Stimulated activated naive CD8-positive, alpha-beta T cell treated with anti-CD3 and anti-CD28 coated beads, Interleukin-15, Interleukin-2, amounts not matched to agents 100 U/mL and 50 U/mL, for 24 hours (primary cell): Measurements from ENCODE around the gene AOPEP.

ENCODE experiments used
- ATAC-seq: fragments of 150-1000 bp; cut with Tn5 transposase; one replicate; pipeline ENCODE4 v1.10.0; 2021
- DNase-seq: peaks from one replicate; pipeline ENCODE4 v3.0.0; 2021

AOPEP gene

DNA sequence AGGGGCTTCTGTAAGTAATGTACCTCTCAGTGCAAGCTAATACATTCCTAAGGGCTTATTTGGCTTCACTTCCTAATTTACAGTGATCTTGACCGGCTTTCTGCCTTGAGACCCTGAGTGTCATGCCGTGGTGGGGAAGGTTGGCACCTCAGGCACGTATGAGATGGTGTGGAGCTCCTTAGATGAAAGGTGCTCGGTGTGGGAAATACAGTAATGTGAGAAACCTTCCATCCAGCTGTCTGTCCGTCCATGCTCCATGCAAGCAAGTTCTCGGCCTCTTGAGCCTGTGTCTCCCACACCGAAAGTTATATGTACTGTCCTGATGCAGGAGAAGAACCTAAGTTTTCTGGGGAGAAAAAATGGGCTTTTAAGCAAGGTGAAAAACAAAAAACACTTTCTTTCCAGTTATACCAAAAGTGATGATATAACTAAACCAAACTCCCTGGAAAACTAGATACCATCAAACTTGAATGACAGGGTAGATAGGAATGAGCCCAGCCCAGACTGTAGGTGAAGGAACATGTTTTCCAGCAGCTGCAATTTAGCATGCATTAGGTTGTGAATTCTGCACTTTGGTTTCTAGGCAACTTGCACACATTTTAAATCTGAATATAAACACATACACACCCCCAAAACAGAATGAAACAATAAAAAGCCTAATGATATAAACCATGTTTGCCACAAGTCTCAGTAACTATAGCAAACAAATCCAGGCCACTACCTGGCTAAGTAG, 311.5 kb downstream of the AOPEP start:
- DNase-seq: no peak
- no peak for ATAC-seq

DNA sequence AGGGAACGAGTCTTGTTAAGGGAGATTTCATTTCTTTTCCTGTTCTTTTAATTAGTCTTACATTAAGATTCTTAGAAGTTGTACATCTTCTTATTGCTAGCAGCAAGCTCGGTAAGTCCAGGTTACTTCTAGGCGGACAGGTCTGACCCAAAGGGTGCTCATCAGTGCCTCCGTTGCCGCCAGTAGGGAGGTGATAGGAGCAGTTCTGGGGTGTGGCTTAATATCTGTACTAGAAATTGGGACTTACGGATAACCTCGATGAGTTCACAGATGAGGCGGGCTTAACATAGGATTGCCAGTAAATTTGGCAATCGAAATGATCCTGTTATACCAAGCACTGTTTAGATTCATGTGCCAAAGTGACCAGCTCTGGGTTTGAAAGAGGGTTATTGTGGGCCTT, 312.2 kb downstream of the AOPEP start:
- DNase-seq: no peak
- no peak for ATAC-seq

DNA sequence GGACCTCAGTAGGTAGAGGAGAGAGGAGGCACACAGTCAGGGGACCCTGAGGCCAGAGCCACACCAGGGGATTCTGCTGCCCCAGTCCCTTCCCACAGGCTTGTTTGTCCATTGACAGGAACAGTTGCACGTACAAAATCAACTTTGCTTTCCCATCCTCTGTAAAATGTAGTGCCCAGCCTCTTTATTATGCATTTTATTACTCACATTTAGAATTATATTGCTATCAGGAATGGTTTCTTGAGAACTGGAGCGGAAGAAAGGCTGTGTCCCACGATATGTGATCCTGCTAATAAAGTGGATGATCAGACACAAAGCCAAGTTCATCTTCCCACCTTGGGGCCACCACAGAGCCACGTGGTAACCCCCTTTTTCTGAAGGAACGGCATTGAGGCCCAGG, 313.6 kb downstream of the AOPEP start:
- DNase-seq: no peak
- no peak for ATAC-seq

DNA sequence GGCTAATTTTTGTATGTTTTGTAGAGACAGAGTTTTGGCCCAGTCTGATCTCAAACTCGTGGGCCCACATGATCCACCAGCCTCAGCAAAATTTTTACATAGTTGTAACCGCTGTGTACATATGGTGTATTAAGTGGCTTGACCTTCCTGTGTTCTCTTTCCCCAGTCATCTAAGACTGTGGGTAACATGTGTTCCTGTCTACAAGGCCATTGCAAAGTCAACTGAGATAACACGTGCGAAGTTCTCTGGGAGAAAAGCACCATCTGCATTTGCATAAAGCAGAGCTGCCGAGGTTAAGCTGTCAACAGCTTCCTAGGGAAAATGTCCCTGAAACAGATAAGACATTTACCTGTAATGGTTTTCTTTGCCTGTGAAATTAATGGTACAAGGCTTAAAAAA, 317.3 kb downstream of the AOPEP start:
- DNase-seq (no peak), ATAC-seq (no peak)

DNA sequence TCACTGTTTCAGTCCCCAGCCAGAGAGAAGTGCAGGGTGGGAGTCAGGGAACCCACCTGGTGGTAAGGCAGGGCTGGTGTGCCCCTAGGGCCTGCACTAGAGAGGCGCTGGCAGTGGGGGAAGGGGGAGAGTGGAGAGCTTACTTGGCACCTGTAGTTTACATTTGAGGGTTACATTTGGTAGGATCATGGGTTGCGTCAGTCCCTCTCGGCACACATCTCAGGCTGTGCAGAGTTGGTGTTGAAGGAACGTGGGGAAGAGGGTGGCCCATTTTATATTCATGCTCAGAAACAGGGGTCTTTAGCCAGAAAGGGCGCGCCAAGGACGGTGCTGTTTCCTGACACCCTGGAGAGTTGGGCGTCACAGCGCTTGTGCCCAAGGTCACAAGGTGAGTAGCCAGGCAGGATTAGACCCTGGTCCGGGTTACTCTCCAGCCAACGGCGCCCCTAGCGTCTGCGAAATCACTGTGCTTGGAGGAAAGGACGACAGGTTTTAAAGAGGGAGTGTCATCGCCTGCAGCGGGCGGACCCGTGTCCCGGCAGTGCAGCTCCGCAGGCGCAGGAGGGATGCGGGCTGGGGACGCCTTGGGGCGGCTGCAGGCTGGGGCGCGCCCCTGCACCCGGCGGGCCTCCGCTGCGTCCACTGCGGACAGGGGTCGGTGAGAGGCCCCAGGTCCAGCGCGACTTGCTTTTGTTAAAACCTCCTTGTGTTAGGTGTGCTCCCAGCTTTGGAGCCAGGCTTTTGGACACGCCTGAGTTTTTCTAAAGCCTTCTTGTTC, 318.4 kb downstream of the AOPEP start:
- ATAC-seq (no peak), DNase-seq (no peak)

DNA sequence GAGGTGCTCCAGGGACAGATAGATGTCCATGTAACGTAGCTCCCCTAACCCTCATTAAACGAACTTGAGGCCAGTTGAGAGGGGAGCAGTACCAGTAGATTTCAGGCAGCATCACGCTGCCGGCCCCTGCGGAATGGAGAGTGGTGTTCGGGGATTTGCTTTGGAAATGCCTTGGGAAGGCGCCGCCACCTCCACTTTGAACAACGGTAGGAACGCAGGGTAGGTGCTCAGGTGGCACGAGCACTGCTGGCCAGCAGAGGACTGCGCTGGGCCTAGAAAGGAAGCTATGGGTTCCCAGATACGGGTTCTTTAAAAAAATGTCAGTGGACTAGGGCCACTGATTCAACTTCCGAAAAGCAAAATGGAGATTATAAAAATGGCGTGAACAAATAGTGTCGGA, 319.3 kb downstream of the AOPEP start:
- ATAC-seq: no peak
- DNase-seq: no peak

DNA sequence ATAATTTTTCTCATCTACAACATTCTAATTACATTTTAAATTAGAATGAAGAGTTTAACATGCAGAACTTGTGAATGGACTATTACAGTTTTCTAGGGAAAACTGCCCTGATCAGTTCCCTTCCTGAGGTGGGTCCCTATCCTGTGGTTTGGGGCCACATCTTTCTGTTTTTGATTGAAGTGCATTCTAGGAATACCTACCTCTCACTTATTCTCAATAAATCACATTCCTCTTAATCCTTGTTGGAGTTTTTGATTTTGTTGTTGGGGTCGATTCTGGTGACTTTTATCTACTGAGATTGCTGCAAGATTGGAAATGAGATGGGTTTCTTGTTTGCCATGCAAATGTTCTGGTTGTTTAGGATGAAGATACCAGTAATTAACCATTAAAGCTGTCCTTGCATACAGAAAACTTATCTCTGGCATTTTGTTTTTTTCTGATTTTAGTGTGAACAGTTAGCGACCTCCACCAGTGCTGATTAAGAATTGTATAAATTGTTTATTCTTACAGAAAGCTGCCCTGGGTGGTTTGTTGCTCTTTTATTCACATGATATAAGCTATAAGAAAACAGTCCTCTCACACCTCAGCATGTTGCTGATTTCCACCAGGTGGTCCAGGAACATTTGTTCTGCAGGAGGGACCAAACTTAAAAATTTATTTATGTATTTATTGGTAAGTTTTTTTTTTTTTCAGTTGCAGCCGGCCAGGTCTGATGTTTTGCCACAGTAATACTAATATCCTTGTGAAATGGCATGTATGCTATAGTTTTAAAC, 321.1 kb downstream of the AOPEP start:
- ATAC-seq (no peak), DNase-seq (no peak)

DNA sequence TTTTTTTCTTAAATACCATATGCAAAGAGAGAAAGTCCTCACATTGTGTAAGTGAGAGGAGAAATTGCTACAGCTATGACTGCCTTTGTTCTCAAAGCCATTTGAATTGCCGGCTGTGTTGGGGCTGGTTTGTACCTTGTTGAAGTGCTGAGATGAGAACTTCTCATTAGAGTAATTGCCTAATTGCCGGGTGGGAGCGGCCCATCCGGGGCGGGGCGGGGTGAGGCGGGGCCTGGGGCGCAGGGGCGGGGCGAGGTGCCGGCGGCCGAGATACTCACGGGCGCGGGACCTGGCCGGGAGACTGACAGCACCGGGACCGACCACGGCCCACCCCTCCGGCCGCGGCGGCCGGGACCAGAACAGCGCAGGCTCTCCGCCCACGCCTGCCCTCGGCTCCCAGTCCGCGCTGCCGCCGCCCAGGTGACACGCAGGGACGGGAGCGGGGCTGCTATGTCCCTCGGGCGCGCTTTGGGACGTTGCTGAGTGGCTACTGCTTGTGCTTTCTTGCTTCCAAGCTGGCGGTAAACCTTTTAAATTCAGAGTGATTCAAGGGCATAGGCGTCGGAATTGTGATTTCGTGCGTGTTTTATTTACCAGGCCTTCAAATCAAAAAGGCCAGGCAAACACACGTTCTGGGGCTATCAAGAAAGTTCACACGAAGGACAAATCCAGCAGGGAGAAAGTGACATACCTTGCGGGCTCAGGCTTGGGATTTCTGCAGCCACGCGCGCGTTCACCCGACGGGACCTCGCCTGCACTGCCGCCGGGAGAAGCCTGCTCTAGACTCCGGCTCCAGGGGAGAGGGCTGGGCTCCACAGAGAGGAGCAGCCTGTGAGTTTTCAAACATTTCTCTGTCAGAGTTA, 322.0 kb downstream of the AOPEP start:
- peak; percentile 71 for ATAC-seq
- peak; percentile 63 for DNase-seq

DNA sequence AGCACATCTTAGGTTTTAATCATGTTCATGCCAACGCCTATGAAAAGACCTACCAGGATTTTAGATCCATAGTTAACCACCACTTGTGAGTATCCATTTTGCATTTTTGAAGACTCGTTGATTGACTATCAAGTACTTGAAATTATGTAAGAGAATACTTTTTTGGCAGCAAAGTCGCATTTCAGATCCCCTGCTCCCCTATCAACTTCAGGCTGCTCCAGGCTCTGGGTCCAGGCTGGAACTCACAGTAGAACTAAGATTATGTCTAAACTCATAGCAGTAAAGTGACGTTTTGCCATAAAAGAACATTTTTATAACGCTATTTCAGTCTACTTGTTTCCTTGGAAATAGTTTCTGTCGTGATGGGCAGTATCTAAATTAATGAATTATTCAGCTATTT, 323.3 kb downstream of the AOPEP start:
- DNase-seq: no peak
- no peak for ATAC-seq

DNA sequence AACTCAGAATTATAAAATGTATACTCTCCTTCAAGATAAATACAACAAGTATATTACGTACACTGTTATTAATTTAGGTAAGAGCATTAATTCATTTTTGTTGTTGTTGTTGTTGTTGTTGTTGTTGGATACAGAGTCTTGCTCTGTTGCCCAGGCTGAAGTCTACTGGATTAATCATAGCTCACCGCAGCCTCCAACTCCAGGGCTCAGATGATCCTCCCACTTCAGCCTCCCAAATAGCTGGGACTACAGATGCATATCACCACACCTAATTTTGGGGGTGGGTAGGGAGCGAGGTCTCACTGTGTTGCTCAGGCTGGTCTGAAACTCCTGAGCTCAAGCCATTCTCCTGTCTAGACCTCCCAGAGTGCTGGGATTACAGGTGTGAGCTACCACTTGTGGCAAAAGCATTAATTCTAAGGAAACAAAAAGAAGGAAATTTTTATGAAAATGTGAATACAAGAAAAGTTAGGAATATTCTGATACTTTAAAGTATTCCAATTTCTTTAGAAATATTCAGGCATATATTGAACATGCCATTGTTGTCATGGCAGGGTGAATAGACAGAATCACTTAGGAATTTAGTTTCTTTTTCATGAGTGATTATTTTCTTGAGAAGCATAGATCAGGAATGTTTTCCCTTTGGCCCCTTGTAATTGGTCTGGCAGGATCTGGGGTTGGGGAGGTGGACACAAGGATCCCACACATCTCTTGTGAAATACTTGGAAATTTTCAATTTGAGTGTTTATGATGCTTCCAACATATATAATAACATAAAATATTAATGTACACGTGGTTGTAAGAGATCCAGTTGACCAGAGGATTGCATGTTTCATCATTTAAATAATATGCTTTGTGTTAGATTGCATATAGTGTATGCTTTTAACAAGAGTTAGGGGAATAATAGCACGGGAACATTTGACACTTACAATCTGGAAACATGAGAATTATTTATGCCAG, 327.4 kb downstream of the AOPEP start:
- ATAC-seq (no peak), DNase-seq (no peak)

DNA sequence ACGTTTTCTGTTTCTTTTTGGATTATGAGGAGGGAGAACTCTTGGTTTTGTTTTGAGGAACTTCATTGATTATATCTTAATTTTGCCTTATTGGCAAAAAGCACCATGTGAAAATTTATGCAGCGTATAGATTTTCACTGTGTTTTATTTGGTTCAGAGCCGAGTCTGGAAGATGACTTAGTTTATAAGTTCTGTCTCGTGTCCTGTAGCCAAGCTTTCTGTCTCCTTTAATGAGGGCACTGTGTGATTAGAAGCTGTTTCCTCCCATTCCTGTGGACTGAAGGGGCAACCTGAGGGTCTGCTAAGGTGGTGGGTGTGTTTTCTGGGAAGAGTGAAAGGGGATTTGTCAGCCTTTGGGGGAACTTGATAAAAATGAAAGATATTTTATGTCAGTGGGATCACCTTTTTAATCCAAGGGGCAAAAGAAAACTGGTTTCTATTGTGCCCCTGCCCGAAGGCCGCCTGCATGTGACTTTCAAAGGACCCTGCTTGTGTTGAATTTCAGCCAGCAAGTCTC, 328.9 kb downstream of the AOPEP start:
- ATAC-seq: no peak
- DNase-seq: no peak

DNA sequence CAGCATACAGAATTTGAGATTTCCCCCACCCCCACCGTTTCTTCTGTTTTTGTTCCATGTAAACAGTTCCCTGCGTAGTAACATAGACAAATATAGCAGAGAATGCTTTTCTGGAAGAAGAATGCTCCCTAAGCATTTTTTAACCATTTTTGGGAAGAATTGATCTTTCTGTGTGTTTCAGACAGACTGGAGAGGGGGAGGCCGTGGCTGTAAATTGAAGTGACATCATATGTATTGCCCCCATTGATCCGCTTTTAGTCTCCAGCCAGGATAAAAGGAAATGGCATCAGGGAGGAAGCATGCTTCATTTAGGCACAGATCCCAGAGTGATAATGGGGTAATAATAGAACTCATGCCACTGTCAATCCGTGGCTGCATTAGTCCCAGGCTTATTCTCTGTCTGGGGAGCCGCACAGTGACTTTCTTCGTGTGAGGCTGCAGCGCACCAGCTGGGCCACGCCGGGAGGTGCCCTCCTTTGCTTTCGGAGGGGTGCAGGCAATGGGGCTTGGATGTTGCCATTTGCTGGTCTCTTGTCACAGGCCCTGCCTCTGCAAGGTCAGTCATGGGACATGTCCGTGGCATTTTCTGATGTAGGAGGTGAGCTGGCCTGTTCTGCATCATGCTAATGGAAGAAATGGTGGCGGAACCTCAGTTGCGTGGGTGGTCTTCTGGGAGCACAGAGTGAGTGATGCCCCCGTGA, 329.5 kb downstream of the AOPEP start:
- no peak for ATAC-seq
- no peak for DNase-seq

DNA sequence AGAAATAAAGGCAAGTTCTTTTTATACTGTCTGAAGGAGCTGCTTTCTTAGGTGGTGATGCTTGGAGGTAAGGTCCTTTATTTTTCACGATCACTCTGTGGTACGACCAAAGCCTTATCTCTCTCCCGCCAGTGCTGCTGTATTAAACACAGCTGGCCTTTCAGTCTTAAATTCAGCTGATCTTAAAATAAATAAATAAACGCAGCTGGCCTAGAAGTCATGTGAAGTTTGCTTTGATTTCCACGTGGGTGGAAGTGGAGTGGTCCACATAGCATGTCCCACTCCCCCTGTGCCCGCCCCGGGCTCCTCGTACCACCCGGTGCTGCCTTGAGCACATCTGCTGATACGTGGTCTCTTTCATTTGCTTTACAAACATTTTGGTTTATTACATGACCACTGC, 330.6 kb downstream of the AOPEP start:
- DNase-seq: no peak
- ATAC-seq: no peak

DNA sequence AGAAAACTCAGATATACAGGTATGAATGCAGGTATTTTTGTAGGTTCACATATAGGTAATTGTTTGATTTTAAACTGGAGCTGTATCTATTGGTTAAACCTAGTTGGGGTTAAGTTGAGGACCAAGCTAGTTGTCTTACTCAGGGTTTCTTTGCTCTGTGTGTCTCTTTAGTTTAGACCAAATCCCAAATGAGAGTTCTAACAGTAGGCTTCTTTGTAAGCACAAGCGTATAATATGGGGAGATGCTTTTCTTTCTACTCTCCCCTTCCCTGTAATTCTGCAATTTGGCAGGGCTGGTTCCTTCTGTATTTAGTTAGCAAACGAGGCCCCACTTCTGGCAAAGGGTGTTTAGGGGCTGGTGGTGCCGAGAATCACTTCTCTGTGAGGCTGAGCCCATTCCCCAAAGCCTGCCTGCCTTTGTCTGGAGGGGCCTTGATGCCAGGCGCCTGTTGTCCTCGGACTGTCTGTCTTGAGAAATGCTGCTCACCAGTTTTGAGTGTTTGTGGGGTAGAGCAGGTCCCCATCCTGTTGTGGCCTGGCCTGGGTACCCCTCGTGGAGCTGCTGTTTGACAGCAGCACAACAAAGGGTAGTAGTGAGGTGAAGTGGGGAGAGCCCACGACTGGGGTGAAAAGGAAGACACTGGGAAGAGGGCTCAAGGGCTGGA, 331.8 kb downstream of the AOPEP start:
- DNase-seq (no peak), ATAC-seq (no peak)

DNA sequence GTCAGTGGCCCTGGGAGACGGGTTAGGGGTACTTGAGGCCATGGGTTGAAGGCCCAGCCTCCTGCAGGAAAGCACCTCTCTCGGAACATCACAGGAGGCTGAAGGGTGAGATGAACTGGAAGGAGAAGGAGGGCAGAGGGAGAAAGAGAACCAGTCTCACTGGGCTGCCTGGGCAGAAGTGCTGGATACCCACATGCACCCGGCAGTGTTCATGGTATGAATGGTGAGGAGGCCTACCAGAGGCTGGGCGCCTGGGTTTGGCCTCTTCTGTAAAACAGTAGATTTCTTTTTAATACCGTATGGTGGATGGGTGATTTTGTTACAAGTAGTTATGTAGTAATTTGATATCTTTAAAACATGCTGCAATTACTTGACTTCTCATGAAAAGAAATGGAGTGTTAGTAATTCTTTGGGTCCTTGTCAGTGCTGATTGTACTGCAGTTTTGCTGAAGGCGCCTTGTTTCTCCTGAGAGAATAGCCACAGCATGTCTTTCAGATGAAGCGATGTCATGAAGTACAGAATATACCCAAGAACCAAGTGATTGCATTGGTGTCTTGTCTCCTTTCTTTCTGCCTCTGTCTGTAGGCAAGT, 332.4 kb downstream of the AOPEP start:
- ATAC-seq: no peak
- no peak for DNase-seq

DNA sequence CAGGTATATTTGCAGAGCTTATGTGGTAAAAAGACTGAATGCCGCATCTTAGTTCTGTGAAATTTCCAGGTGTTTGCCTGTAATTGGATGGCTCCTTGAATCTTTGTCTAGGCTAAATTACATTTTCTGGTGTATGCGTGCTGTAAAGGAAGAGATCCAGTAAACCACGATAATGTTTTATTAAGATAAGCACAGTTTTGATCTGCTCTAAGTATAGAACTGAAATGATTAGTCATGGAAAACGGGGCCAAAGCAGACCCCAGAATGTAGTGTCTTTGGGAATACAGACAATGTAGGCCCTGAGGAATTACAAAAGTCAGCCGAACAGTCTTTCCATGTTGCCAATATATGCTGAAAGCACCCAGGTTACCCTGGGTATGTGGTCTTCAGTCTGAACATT, 333.7 kb downstream of the AOPEP start:
- ATAC-seq: no peak
- DNase-seq: no peak

DNA sequence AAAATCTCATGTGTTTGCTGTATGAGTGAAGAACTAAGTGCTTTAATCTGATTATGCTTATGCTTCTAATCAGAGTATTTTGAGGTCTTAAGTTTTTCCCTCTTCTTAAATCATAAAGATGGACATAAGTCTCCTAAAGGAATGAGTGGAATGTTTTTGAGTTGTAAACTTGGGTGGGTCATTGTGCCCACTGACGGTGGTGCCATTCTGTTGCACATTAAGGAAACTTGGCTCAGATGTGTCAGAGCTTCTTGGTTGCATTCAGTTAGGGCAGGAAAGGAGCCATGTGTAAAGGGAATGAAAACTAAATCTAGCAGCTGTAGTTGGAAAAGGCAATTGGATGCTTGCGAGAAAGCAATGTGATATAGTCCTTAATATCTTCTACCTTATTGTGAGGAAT, 334.4 kb downstream of the AOPEP start:
- DNase-seq (no peak), ATAC-seq (no peak)

DNA sequence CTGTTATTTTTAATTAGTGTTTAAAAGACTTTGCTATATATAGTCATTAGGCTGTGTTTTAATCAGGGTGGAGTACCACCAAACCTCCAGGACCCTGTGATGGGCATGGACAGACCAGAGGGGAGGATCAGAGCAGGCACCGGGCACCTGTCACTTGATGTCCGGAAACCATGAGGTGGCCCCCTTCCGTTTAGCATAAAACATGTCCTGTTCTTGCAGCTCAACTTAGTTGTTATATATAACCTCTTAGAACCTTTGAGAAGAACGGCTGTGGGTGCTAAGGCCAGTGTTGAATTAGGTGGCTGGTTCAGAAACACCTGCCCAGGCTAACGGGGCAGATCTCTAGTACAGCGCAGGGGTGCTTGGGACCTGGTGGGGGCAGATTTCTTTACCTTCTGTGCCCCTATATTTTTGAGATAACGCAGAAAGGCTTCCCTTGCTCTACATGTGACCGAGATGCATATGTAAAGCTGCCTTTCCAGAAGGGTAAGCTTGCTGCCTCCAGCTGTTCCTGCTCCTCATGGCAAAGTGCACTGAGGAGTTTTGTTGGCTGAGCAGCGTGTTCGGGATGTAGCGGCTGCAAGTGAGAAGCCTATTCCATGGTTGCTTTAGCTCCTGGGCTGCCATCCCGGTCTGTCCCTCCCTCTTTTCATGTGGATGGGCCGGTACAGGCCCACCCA, 335.6 kb downstream of the AOPEP start:
- ATAC-seq (no peak), DNase-seq (no peak)
